HG03558 (cell line): Measurements from ENCODE around the gene YWHAE.

ENCODE experiments used
- ATAC-seq: cut with Tn5 transposase; IDR thresholded peaks from one replicate; pipeline ENCODE4 v1.9.1; 2021; ENCODE audit warnings: moderate number of reproducible peaks; ENCODE audit not compliant: unreplicated experiment; ENCODE audit errors: extremely low read depth

The YWHAE gene

GRCh38 chr17:1298606-1299005 is 101.4 kb downstream of the YWHAE start:
- ATAC-seq: no peak
